ENCODE results near the gene BBS9.

DNA sequence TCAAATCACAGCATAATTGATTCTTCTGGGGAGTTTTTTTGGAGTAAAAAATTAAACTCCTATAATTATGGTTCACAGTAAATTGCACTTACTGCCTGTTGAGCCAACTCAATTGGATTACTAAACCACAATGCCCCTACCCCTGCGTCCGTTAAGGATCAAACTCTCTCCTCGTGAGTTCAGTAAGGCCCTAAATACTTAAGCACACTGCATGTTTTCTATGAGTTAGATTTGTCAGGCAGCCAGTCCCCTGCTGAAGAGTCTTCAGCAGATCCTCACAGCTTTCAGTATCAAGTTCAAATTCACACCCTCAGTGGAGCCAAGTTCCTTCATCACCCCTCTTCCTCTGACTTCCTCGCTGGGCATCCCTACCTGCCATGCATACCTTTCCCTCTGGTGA lies 501.0 kb downstream of the BBS9 start:
- TF ChIP-seq CTCF (IDR thresholded peaks at IDR 0.05) = no peak
- TF ChIP-seq POLR2A (IDR thresholded peaks at IDR 0.05) = no peak

Measured in right lobe of liver (tissue), 4 donors.